Breast epithelium (tissue), 3 donors: ENCODE measurements around the gene TBC1D28.
"Not testable (repeated sequence)": the region's sequence is repeated elsewhere in the genome, so short reads cannot be mapped to it uniquely, and the experiment has no call there.

Source experiments
- POLR2A ChIP-seq: fragments of 450-650 bp; IDR thresholded peaks from one replicate; pipeline ENCODE4 v1.6.1; 2016; ENCODE audit warnings: antibody characterized with exemption, mild to moderate bottlenecking, moderate library complexity
- POLR2AphosphoS5 ChIP-seq, 3 donors: sonication (generic); formaldehyde crosslinking; IDR thresholded peaks; one replicate each; pipeline ENCODE4 v1.6.1; 2017; ENCODE audit warnings: antibody characterized with exemption in 3 of 3
- TF ChIP-seq, protein P1 (sequence below), 3 donors: fragments of 450-650 bp; IDR thresholded peaks; one replicate each; pipeline ENCODE4 v1.5.1; 2016 to 2017; ENCODE audit warnings: antibody characterized with exemption in 3 of 3, mild to moderate bottlenecking in 3 of 3, moderate library complexity in 3 of 3

- TF ChIP-seq POLR2AphosphoS5 (IDR thresholded peaks at IDR 0.05); POLR2A: not testable (repeated sequence)
- TF ChIP-seq, protein P1, sequence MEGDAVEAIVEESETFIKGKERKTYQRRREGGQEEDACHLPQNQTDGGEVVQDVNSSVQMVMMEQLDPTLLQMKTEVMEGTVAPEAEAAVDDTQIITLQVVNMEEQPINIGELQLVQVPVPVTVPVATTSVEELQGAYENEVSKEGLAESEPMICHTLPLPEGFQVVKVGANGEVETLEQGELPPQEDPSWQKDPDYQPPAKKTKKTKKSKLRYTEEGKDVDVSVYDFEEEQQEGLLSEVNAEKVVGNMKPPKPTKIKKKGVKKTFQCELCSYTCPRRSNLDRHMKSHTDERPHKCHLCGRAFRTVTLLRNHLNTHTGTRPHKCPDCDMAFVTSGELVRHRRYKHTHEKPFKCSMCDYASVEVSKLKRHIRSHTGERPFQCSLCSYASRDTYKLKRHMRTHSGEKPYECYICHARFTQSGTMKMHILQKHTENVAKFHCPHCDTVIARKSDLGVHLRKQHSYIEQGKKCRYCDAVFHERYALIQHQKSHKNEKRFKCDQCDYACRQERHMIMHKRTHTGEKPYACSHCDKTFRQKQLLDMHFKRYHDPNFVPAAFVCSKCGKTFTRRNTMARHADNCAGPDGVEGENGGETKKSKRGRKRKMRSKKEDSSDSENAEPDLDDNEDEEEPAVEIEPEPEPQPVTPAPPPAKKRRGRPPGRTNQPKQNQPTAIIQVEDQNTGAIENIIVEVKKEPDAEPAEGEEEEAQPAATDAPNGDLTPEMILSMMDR (IDR thresholded peaks at IDR 0.05): not testable (repeated sequence)
Measured at GRCh38 chr17:18636237-18636636, 8.0 kb downstream of the TBC1D28 start.
